NOMO-1 treated with dmso at 0.1 percent for 144 hours (cell line): ENCODE results near the gene PRSS21.

Experiments
- DNase-seq: peaks from one replicate; lab custom pipeline; 2025; ENCODE audit not compliant: unreplicated experiment; lab: John Stamatoyannopoulos, UW

PRSS21 gene

DNA sequence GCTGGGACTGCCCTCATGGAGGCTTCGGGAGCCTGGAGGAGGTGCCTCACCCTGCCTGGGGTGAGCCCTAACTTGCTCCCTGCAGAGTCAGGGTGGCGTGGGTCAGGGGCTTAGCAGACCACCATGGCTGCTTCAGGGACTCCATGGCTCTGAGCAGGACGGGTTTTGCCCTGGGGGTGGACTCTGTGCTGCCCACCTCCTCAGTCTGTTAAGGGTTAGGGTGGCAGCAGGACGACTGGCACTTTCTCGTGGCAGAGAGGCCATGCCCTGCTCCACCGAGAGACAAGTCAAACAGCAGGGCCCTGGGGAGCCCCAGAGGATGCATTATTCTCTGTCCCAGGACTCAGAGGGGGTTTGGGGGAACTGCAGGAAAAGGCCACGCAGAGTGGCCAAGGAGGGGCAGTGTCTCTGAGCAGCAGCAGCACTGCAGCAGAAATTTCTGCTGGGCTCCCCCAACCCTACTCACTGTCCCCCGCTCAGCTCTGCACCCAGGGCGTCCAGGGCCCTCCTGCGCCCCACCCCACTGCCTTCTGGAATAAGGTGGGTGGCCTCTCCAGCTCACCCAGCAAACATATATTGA is 42.7 kb downstream of the PRSS21 start:
- no peak for DNase-seq

- no peak for DNase-seq
Observed at GRCh38 chr16:2860826-2861567, 44.0 kb downstream of the PRSS21 start.

DNA sequence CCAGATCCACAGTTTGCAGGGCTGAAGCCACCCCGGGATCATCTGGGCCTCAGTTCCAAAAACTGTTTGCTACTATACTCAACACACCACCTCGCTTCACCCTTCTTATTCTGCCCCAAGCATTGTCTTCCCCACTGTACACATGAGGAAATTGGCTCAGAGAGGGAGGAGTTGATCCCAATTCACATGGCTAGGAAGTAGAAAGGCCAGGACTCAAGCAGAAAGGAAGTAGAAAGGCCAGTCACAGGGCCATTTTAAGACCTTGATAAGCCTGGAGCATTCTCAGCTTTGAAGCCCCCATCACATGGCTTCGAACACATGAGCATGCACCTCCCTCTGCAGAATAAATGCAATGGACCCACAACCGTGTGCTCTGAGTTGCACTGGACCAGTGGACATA is 48.6 kb downstream of the PRSS21 start:
- no peak for DNase-seq

DNA sequence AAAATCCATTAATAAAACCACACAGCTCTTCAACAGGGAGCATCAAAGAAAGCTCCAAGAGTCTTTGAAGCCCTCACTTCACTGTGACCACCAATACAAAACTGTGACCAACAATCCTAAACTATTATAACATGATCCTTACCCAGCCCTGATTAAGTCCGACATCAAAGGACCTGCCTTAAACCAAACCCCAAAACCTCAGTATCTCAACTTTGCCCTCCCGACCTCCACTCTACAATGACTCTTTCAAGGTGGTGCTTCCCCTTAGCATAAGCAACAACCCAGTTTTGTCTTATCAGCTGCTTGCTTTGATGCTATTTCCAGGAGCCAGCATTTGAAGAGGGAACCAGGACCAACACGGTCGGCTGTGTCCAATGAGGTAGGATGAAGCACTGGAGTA is 49.4 kb downstream of the PRSS21 start:
- no peak for DNase-seq

DNA sequence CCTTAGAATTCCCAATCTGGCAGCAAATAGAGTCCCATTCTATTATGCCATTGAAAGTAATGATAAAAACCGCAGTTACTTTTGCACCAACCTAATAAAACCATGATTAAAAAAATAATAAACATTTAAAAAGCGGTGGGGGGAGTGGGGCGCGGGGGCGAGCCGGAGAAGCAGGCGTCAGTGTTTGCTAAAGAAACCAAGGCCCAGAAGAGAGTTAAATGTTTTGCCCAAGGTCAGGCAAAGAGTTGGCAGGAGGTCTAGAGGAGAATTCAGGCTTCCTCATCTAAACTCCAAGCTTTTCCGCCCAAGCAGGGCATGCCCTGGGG is 50.6 kb downstream of the PRSS21 start:
- DNase-seq: no peak

GRCh38 chr16:2867987-2868789 is 51.2 kb downstream of the PRSS21 start:
- DNase-seq: peak; percentile 95
